Stimulated activated CD4-positive, alpha-beta T cell treated with anti-CD3 and anti-CD28 coated beads, Interleukin-2, amount 100 ng/mL, for 48 hours (primary cell): Measurements from ENCODE around the gene LRRC28.
"Not testable (repeated sequence)": the region's sequence is repeated elsewhere in the genome, so short reads cannot be mapped to it uniquely, and the experiment has no call there.

Experiments used
- DNase-seq, 2 donors: peaks; one replicate each; pipeline ENCODE4 v3.0.0-alpha.2; 2020

Gene LRRC28

GRCh38 chr15:99345832-99346462 lies 94.7 kb downstream of the LRRC28 start:
- DNase-seq: no peak

DNA sequence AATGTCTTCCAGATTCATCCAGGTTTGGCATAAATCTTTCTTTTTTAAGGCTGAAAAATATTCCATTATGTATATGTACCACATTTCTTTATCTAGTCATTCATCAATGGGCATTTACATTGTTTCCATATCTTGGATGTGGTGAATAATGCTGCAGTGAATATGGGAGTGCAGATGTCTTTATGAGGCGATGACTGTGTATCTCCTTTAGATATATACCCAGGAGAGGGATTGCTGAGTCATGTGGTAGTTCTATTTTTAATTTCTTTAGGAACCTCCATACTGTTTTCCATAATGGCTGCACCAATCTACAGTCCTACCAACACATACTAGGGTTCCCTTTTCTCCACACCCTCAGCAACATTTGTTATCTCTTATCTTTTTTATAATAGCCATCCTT lies 96.3 kb downstream of the LRRC28 start:
- no peak for DNase-seq

DNA sequence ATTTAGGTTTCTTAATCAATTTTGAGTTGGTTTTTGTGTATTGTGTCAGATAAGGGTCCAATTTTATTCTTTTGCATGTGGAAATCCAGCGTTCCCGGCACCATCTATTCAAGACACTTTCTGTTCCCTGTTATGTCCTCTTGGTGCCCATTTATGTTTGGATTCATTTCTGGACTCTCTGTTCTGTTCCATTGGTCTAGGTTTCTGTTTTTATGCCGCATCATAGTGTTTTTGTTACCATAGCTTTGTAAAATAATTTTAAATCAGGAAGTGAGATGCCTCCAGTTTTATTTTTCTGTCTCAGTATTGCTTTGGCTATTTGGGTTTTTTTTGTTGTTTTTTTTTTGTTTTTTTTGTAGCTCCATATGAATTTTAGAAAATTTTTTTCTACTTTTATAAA lies 97.1 kb downstream of the LRRC28 start:
- DNase-seq: no peak

- no peak for DNase-seq
Measured at GRCh38 chr15:99350408-99350807, 99.1 kb downstream of the LRRC28 start.

DNA sequence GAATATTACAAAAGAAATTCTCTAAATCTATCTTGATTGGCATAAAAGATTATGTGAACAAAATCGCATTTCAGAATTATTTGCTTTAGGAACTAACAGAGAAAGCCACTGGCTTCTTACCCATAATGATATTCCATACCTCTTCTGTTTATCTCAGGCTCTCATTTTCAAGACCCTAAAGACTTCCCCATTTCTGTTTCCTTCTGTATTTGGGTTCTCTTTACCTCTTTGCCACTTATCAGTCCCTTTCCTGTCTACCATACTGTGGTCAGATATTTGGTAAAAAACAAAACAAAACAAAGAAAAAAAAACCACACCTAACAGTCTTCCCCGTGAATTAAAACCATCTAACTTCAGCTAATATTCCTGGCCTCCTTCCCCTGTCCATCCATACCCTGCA lies 108.5 kb downstream of the LRRC28 start:
- no peak for DNase-seq

- no peak for DNase-seq
Measured at GRCh38 chr15:99361545-99362185, 110.4 kb downstream of the LRRC28 start.

DNA sequence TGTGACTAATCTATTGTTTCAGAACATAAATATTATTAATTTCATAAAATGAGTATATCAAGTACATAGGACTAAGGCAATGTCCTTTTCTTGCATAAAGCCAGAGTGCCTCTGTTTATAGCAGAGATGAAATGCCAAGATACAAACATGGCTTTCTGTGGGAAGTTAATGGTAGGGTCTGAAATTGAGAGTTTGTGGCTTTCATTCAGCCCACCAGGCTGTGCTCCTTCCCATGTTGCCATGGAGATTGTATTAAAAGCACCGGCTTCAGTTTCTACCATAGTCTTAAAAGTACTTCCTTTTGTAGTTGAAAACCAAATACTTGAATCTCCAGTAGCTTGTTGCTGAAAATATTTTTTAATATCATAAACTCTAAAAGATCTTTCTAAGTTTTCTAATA lies 114.0 kb downstream of the LRRC28 start:
- DNase-seq: no peak

DNA sequence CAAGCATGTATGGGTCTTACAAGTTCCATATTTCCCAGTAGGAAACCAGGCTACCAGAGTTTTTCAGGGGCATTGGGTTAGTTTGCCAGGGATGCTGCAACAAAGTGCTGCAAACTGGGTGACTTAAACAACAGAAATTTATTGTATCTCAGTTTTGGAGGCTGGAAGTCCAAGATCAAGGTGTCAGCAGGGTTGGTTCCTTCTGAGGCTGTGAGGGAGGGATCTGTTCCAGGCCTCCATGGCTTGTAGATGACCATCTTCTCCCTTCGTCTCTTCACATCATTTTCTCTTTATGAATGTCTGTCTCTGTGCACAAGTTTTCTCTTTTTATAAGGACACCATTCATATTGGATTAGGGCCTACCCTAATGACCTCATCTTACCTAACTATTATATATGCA lies 114.7 kb downstream of the LRRC28 start:
- no peak for DNase-seq

DNA sequence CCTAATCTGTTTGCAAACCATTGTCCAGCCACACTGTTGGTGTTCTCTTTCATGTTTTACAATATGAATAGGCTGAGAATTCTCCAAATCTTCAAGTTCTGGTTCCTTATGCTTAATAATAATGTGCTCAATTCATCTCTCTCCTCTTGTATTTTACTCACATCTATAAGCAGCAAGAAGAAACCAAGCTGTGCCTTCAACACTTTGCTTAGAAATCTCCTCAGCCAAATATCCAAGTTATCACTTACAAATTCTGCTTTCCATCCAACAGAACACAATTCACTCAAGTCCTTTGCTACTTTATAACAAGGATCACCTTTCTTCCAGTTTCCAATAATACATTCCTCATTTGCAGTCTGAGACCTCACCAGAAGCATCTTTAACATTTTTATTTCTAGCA lies 117.5 kb downstream of the LRRC28 start:
- DNase-seq: no peak

DNA sequence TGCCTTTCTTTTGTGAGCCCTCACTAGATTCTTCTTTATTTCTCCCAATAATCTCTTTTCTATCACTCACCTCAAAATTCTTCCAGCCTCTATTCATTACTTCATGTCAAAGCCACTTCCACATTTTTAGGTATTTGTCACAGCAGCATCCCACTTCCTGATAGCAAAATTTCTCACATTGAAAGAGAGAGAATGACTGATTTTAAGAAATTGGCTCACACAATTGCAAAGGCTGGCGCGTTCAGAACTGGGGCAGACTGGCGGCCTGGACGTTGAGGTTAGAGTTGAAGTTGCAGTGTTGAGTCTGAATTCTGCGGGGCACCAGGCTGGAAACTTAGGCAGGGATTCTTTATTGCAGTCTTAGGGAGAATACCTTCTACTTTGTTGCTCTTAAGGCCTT lies 117.9 kb downstream of the LRRC28 start:
- no peak for DNase-seq

- no peak for DNase-seq
Measured at GRCh38 chr15:99371180-99372103, 120.2 kb downstream of the LRRC28 start.

GRCh38 chr15:99385005-99385669 lies 133.9 kb downstream of the LRRC28 start:
- DNase-seq: no peak

GRCh38 chr15:99385865-99386264 lies 134.6 kb downstream of the LRRC28 start:
- DNase-seq: no peak

DNA sequence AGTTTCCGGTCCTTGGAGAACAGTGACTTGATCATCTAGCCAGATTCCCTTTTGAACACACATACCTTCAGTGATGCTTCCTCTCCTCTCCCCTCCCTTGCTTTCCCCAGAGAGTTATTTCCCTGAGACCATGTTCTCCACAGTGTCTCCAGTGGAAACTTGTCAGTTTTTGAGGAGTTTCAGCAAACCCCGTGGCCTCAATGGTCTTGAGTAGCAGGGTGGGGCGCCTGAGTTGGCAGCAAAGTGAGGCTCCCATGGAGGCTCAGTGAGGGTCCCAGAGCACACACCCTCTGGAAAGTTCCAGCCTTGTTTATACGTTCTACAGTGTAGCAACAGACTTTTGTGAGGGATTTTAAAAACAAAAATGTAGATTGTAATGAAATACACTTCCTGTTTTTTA lies 135.1 kb downstream of the LRRC28 start:
- DNase-seq: no peak

- no peak for DNase-seq
Measured at GRCh38 chr15:99387421-99388168, 136.3 kb downstream of the LRRC28 start.

DNA sequence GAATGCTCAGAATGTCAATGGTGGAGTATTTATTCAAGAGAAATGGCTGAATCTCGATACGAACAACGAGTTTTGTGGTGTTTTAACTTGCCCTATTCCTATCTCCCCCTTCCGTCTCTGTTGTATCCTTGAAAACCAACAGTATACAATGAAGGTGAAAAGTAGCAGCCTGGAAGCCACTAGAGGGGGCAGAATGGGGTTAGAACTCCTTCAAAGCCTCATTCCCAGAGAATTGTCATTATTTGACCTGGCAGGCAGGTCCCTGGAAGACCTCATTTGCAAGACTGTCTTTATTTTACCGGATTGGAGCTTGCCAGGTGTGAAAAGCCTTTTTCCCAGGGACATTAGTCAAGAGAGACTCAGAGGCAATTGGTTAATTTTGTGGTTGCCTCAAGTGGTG lies 139.4 kb downstream of the LRRC28 start:
- DNase-seq: no peak

DNA sequence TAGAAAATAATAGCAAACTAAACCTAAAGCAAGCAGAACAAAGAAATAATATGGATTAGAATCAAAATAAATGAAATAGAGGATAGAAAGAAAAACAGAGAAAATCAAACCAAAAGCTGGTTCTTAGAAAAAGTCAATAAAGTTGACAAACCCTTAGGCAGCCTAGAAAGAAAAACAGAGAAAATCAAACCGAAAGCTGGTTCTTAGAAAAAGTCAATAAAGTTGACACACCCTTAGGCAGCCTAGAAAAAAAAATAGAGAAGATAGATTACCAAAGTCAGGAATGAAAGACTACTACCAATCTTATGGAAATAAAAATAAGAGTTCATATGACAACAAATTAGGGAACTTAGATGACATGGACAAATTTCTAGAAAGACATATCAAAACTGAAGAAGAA lies 142.4 kb downstream of the LRRC28 start:
- no peak for DNase-seq

DNA sequence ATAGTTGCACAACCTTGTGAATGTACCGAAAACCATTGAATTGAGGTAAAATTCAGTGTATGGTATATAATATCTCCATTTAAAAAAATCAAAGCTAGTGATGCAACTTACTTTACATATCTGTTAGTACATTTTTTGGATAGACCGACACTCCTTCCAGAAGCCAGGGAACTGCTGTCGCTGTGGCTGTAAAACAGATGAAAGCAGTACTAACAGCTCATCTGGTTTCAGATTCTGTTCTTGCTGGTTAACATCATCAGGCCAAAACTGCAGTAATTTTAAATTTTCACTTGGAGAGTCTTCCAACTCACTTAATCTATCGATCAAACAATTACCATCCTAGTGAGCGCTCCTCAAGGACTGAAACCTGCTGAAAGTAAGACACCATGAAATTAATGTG lies 145.1 kb downstream of the LRRC28 start:
- DNase-seq: no peak

DNA sequence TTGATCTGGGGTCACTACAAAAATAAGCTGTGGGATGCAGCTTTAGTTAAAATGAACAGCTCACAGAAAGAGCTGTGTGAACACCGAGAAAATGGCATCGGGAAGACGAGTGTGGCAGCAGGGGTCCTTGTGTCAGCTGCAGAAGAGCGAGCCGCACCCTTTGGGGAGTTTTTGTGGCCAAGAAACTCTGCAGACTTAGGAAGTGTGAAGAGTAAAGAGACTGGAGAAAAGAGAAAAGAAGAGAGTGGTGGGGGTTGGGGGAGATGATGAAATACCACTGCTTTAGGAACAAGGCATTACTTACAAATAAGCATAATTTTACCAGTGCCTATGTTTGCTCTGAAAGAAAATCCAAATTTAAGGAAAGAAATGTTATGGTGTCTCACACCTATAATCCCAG lies 147.8 kb downstream of the LRRC28 start:
- no peak for DNase-seq

DNA sequence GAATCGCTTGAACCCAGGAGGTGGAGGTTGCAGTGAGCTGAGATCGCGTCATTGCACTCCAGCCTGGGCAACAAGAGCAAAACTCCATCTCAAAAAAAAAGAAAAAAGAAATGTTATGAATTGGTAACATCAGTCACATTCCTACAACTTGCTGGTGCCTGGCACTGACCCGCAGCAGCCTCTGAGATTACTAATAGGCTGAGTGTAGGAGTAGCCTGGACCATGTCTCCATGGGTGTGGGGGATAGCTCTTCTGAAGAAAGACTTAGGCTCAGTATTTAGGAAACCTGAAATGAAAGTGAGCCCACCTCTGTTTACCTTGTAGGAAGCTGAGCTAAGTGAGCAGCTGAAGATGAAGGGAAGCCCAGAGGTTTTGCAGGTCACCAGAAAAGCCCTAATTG lies 148.3 kb downstream of the LRRC28 start:
- DNase-seq: no peak

DNA sequence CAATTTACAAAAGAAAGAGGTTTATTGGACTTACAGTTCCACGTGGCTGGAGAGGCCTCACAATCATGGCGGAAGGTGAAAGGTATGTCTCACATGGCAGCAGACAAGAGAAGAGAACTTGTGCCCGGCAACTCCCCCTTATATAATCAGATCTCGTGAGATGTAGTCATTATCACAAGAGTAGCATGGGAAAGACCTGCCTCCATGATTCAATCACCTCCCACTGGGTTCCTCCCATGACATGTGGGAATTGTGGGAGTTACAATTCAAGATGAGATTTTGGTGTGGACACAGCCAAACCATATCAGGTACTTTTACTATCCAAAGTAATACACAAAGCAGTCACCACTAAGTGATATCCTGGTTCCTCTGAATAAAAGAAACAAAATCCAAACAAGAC lies 149.9 kb downstream of the LRRC28 start:
- DNase-seq: not testable (repeated sequence)

DNA sequence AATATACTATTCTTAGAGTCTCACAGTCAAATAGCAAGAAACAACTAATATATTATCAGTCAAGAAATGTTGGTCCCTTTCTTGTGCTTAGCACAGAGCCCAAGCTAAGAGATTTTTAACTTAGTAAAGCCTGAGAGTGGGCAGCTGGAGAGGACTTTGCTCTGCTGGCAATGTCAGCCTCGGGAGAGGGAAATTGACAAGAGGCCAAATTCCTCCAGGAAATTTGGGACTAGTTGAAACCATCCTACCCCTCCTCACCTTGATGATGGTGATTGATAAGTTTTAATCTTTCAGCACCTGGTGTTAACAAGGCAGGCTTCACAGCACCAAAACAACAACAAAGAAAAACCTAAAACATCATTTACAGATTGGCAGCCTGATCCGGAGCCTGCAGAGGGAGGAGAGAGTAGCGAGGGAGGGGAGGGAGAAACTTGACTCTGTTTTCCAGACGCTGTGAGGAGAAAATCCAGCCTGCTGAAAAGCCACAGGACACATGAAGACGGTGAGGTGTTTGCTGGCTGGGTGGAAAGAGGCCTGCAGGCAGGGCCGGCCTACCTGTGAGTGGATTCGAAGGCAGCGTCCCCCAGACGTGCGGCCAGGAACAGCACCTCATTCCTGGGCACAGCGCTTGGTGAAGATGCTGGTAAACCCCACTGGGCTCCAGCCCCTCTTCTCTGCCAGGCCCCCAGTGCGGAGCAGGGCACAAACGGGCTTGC lies 150.9 kb downstream of the LRRC28 start:
- DNase-seq: no peak
